HCEC 1CT (cell line): Measurements from ENCODE around the gene ADAMTS9.

Source experiments
- DNase-seq: peaks from one replicate; pipeline ENCODE4 v3.0.0-alpha.2; 2017

ADAMTS9 gene, protein sequence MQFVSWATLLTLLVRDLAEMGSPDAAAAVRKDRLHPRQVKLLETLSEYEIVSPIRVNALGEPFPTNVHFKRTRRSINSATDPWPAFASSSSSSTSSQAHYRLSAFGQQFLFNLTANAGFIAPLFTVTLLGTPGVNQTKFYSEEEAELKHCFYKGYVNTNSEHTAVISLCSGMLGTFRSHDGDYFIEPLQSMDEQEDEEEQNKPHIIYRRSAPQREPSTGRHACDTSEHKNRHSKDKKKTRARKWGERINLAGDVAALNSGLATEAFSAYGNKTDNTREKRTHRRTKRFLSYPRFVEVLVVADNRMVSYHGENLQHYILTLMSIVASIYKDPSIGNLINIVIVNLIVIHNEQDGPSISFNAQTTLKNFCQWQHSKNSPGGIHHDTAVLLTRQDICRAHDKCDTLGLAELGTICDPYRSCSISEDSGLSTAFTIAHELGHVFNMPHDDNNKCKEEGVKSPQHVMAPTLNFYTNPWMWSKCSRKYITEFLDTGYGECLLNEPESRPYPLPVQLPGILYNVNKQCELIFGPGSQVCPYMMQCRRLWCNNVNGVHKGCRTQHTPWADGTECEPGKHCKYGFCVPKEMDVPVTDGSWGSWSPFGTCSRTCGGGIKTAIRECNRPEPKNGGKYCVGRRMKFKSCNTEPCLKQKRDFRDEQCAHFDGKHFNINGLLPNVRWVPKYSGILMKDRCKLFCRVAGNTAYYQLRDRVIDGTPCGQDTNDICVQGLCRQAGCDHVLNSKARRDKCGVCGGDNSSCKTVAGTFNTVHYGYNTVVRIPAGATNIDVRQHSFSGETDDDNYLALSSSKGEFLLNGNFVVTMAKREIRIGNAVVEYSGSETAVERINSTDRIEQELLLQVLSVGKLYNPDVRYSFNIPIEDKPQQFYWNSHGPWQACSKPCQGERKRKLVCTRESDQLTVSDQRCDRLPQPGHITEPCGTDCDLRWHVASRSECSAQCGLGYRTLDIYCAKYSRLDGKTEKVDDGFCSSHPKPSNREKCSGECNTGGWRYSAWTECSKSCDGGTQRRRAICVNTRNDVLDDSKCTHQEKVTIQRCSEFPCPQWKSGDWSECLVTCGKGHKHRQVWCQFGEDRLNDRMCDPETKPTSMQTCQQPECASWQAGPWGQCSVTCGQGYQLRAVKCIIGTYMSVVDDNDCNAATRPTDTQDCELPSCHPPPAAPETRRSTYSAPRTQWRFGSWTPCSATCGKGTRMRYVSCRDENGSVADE (N-terminal part only)

DNA sequence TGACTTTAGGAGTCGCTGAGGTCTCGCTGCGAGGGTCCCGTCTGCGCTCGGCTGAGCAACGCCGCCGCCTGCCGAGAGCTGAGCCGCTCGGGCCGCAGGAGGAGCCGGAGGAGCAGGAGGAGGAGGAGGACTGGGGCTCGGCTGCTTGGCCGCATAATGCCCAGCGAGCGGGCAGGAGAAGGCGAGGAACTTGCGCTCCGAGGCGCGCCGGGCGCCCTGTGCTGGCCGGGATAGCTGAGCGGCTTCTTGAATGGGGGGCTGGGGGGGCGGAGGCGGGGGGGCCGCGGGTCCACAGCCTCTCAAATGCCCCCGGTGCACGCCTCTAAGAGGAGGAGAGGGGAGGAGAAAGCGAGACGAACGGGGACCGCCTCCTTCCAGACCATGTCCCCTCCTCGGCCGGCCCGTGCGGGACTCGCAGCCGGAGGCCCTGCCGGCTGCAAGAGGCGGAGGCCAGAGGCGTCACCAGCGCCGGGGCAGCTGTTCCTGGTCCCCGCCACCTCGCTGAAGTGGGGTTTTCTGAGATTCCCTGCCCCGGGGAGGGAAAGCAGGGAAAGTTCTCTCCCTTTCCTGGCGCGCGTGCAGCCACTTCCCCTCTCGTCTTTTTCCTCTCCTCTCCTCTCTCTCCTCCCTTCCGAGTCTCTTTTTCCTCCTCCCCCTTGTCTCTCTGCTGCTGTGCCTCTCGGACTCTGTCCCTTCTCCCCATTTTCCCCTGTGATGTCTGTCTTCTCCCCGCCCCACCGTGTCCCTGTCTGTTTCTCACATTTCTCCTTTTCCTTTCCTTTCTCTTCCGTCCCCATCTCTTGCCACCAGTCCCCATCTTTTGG, at the start of gene ADAMTS9:
Gene ADAMTS9 (minus strand): TSS at position 220 of the 824 bp plus-strand sequence. CDS start 343 bp downstream, outside the sequence.
- DNase-seq, result peak; percentile 31

DNA sequence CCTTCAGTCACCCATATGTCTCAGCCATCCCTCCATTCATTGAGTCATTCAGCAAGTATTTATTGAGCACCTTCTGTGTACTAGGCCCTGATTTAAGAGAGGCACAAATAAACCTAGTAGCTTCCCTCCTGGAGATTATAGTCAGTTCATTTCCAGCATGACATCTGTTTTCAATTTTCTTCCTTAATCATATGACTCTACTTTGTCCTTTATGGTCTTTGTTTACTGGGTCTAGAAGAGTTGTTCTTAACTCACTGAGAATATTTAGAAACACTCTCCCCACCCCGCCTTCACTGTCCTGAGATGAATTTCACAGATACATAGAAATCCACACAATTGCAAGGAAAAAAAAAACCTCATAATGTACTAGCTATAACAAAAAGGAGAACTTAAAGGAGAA, 44.8 kb upstream of the ADAMTS9 start:
- DNase-seq, result no peak

DNA sequence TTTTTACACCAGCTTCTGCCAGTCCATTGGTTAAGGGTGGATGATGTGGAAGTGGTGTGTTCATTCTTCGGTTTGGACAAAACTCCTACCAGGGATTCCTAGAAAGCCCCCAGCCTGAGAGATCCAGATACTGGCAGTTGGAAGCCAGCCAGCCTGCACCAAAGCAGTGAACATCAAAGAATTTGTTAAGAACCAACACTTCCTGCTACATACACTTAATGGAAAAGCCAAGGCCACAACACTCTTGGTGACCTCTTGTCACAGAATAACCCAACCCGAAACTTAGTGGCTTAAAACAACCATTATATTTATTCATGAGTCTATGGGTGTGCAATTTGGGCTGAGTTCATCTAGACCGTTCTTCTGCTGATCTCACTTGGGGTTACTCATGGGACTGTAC, 42.9 kb upstream of the ADAMTS9 start:
- DNase-seq, result no peak

DNA sequence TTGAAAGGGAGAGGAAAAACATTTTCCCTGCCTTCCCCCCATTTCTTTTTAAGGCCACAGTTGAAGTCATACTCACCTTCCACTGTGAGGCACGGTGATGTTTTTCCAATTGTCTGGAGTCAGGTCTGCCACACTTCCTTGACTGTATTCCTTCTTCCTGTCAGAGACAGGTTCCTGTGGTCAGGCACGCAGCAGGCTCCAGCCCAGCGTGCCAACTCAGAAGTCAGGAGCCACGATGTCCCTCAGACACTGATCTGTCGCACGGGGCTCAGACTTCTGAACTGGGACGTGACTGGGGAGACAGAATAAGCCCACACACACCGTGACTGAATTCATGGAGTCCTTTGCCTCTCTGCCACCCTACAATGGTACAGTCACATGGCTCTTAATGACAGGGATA, 41.2 kb upstream of the ADAMTS9 start:
- DNase-seq, result no peak

- no peak for DNase-seq
These were observed 40.6 kb upstream of the ADAMTS9 start for GRCh38 chr3:64728428-64728827.

- DNase-seq, result no peak
These were observed 38.8 kb upstream of the ADAMTS9 start for GRCh38 chr3:64726414-64727090.

DNA sequence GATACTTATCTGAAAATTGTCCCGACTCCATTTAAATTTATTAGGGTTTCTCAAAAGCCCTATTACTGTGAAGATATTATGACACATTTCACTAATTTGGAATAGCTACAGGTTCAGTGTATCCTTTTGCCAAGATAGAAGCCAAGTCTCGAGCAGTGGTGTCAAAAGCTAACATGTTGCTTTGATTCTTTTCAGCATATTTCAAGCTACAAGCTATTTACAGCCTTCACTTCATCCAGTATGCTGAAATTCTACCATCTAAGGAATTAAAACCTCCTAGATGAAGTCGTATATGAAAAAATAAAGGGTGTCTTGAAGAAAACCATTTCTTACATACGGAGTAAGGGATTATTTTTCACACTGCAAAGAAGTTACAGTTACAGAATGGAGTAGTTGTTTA, 31.2 kb upstream of the ADAMTS9 start:
- DNase-seq, result no peak

DNA sequence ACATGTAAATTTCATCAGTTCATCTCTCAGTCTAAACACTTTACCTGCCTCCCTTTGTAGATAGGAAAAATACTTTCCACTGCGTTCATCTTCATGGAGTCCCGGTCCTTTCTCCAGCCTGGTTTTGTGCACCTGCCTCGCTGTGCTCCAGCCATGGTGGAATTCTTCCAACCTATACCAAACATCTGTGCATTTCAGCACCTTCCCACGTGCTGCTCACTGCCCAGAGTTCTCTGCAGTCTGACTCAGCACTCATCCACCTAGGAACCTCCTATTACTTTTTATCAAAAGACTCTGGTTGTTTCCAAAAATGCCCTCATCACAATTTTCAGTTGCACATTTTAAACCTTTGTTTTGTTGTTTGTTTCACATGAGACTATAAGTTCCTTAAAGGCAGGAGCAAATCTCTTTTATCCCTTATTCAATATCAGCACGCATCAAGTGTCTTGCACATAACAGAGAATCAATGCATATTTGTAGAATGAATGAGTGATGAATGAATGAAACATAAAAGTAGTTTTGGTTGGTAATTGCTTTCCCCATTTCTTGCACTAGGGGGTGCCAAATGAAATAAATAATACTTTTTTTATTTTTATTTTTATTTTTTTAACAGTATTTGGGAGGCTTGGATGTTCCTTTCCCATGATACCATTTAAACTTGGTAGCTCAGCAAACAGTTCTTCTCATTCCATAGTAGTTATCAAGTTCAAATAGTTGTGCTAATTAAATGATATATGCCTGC, 30.2 kb upstream of the ADAMTS9 start:
- DNase-seq, result no peak

GRCh38 chr3:64717411-64717810, 29.6 kb upstream of the ADAMTS9 start:
- no peak for DNase-seq

- DNase-seq, result no peak
These were observed 28.4 kb upstream of the ADAMTS9 start for GRCh38 chr3:64716110-64716710.

DNA sequence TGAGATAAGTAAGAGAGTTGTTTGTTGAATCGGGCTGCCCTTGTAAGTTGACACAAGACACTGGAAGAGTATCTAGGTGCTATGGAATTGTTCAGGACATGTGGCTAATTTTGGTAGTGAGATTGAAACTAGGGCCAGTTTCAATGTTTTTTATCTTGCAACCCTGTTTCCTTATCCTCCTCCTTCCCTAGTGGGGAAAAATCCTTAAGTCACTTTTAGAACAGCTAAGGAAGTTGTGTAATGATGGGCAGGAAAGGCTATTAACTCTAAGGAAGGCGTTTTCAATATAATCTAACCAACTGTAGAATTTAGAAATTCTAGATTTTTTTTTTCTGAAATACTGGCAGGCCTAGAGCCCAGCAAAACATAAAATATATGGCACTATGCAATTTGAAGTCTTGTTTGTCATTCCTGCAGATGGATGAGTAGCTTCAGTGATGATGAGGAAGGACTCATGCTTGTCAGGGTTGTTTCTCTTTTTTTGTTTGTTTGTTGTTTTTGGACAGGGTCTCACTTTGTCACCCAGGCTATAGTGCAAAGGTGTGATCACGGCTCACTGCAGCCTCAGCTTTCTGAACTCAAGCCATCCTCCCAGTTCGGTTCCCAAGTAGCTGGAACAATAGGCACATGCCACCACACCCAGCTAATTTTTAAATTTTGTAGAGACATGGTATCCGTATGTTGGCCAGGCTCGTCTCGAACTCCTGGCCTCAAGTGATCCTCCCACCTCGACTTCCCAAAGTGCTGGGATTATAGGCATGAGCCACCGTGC, 27.6 kb upstream of the ADAMTS9 start:
- DNase-seq, result no peak

- no peak for DNase-seq
These were observed 20.7 kb upstream of the ADAMTS9 start for GRCh38 chr3:64708456-64708855.

DNA sequence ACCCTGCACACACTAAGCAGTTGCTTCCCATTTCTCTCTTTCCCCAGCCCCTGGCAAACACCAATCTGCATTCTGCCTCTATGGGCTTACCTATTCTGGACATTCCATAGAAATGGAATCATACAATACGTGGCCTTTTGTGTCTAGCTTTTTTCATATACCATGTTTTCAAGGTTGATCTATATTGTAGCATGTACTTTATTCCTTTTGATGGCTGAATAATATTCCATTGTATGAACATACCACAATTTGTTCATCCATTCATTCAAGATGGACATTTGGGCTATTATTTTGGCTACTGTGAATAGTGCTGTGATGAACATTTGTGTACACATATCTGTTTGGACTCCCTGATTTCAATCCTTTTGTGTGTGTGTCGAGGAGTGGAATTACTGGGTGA, 18.1 kb upstream of the ADAMTS9 start:
- no peak for DNase-seq

DNA sequence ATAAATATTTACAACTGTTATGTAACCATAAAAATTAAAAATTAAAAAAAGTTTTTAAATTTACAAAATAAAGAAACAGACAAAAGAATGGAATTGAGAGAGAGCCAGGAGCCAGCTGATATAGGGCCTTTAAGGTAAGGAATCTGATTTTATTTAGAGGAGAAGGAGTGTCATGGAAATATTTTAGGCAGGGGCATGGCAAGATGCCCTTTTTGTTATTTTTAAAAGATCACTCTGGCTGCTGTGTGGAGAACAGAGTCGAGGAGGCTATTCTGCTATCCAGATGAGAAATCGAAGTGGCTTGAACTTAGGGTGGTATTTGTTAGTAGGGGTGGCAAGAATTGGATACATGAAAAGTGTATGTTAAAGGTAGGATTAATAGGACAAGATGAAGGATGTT, 9.1 kb upstream of the ADAMTS9 start:
- DNase-seq, result no peak

DNA sequence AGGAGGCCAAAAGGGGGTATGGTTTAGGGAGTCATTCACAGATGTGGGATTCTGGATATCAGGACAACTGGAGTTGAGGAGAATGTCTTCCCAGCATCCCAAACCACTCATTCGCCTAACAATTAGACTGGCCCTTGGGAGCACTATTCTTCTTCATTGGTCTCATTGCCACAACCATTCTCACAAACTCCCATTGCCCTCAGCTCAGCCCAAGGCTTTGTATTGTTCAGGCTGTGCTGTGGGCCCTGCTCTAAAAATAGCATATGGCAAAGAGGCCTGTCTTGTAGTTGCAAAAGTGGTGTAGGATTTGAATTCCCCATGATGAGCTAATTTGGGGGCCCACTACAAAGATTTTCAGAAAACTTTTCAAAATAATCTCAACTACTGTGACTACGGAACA, 6.3 kb upstream of the ADAMTS9 start:
- no peak for DNase-seq

DNA sequence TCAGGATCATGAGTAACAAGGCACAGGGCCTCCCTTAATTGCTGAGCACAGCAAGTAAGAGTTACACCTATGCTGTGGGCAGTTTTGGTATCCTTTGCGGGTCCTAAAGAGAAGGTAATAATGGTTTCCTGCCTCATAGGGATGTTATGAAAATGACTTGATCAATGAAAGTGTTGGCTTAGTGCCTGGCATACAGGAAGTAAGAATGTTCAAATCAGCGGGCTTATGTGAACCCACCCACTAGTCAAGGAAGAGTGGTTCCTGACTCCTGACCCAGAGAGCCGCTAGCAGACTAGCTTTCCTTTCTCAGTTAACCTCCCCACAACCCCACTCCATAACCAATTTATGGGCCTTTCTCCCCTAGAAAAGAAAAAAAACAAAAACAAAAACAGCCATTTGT, 5.2 kb upstream of the ADAMTS9 start:
- DNase-seq, result no peak

GRCh38 chr3:64691051-64691450, 3.3 kb upstream of the ADAMTS9 start:
- DNase-seq, result no peak

DNA sequence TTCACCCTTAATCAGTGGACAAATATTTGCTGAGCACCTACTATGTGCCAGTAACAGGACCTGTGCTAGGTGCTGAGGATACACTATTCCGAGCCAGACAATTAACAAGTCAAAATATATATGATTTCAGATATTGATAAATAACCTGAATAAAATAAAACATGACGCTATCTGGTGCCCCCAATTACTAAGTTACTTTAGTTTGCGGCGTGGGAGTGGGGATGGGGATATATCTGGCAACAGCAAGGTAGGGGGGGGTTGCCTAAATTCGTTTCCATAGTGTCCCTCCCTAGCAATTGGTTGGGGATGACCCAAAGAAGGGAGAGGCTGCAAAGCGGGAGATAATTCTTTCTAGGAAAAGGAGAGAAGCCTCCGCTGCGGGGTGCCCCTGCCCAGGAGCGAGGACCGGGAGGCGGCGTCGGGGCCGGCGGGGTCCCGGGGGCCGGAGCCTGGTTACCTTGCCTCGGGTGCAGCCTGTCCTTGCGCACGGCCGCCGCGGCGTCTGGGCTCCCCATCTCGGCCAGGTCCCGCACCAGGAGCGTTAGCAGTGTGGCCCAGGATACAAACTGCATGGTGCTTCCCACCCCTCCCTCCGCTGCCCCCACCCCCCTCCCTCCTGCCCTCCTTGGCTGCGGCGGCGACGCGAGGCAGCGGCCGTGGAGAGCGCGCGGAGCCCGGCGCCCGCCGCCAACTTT, 567 bp downstream of the ADAMTS9 start:
- DNase-seq, result no peak

DNA sequence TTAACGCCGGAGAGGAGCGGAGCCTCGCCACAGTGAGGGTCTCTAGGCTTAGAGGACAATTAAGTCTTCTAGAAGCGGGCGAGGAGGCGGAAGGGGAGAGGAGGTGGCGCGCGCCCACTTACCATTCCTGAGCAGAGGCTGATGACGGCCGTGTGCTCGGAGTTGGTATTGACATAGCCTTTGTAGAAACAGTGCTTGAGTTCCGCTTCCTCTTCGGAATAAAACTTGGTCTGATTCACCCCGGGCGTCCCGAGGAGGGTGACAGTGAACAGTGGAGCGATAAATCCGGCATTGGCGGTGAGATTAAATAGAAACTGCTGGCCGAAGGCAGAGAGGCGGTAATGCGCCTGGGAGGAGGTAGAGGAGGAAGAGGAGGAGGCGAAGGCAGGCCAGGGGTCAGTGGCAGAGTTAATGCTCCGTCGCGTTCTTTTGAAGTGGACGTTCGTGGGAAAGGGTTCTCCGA, 1.3 kb downstream of the ADAMTS9 start:
- peak; percentile 35 for DNase-seq
